GM23338 (cell line): Measurements from ENCODE around the gene LRBA. TPM values are rescaled to one million over a fixed set of nuclear protein-coding genes. Genes with fewer than 3 reads are reported as not detected.

ENCODE experiments used
- ATAC-seq: fragments of 200-7000 bp; cut with Tn5 transposase; 3 replicates; pipeline ENCODE4 v1.9.1; 2020
- DNase-seq: peaks from one replicate; pipeline ENCODE4 v3.0.0-alpha.2; 2015; ENCODE audit warnings: low spot score
- H2AFZ ChIP-seq: fragments of 200-600 bp; sonication (generic); 2 replicates; pipeline ENCODE4 v1.8.0; 2016; ENCODE audit warnings: antibody characterized with exemption, mild to moderate bottlenecking, moderate library complexity
- H3F3A ChIP-seq: fragments of 200-600 bp; sonication (generic); replicated peaks from 2 replicates; pipeline ENCODE4 v1.8.0; 2017; ENCODE audit warnings: antibody characterized with exemption, mixed run types, low read depth
- H3K27ac ChIP-seq: fragments of 200-600 bp; sonication (generic); 2 replicates; pipeline ENCODE4 v1.6.1; 2016; ENCODE audit warnings: low read depth
- H3K27me3 ChIP-seq: fragments of 200-600 bp; sonication (generic); 2 replicates; pipeline ENCODE4 v1.8.0; 2016; ENCODE audit warnings: mild to moderate bottlenecking, mixed run types, moderate library complexity; ENCODE audit not compliant: insufficient read depth
- H3K36me3 ChIP-seq: fragments of 200-600 bp; sonication (generic); 2 replicates; pipeline ENCODE4 v1.8.0; 2016; ENCODE audit warnings: mild to moderate bottlenecking; ENCODE audit not compliant: insufficient read depth
- H3K4me1 ChIP-seq: fragments of 200-600 bp; sonication (generic); 2 replicates; pipeline ENCODE4 v1.8.0; 2016; ENCODE audit warnings: mild to moderate bottlenecking, moderate library complexity; ENCODE audit not compliant: insufficient read depth
- H3K4me2 ChIP-seq: fragments of 200-600 bp; sonication (generic); 2 replicates; pipeline ENCODE4 v1.7.1; 2017; ENCODE audit warnings: mixed run types
- H3K4me3 ChIP-seq: fragments of 200-600 bp; sonication (generic); 2 replicates; pipeline ENCODE4 v1.6.1; 2016; ENCODE audit warnings: mixed run types
- H3K79me2 ChIP-seq: fragments of 200-600 bp; sonication (generic); replicated peaks from 2 replicates; pipeline ENCODE4 v1.8.0; 2017; ENCODE audit warnings: mild to moderate bottlenecking; ENCODE audit not compliant: insufficient read depth
- H3K9me2 ChIP-seq: fragments of 200-600 bp; sonication (generic); 2 replicates; pipeline ENCODE4 v1.8.0; 2017; ENCODE audit not compliant: insufficient read depth
- H4K20me1 ChIP-seq: fragments of 200-600 bp; sonication (generic); replicated peaks from 2 replicates; pipeline ENCODE4 v1.8.0; 2017; ENCODE audit warnings: mild to moderate bottlenecking; ENCODE audit not compliant: insufficient read depth
- H3K27ac Mint-ChIP-seq: 2 replicates; pipeline ENCODE4 v1.8.0; 2020; ENCODE audit warnings: inconsistent platforms, mild to moderate bottlenecking, moderate library complexity, mixed read lengths
- H3K27me3 Mint-ChIP-seq: 3 replicates; pipeline ENCODE4 v1.8.0; 2022; ENCODE audit warnings: low read depth, mild to moderate bottlenecking, moderate library complexity, mixed read lengths, inconsistent platforms; ENCODE audit not compliant: insufficient read depth, poor library complexity
- H3K36me3 Mint-ChIP-seq: 3 replicates; pipeline ENCODE4 v1.8.0; 2021; ENCODE audit warnings: low read depth, mild to moderate bottlenecking, inconsistent platforms, moderate library complexity, mixed read lengths
- H3K4me1 Mint-ChIP-seq: 3 replicates; pipeline ENCODE4 v1.8.0; 2020; ENCODE audit warnings: mild to moderate bottlenecking, inconsistent platforms, mixed read lengths
- H3K4me3 Mint-ChIP-seq: 3 replicates; pipeline ENCODE4 v1.8.0; 2021; ENCODE audit warnings: moderate library complexity, mild to moderate bottlenecking, inconsistent platforms, mixed read lengths
- H3K9me3 Mint-ChIP-seq: 3 replicates; pipeline ENCODE4 v1.8.0; 2020; ENCODE audit warnings: moderate library complexity, mild to moderate bottlenecking, inconsistent platforms, mixed read lengths
- ETS1 ChIP-seq: IDR thresholded peaks from 2 replicates; pipeline ENCODE4 v1.6.1; 2016; ENCODE audit warnings: antibody characterized with exemption
- EZH2 ChIP-seq: fragments of 200-600 bp; sonication (generic); IDR thresholded peaks from one replicate; pipeline ENCODE4 v1.8.0; 2017; ENCODE audit warnings: antibody characterized with exemption, mild to moderate bottlenecking, low read depth; ENCODE audit not compliant: unreplicated experiment
- EZH2phosphoT487 ChIP-seq: fragments of 200-600 bp; sonication (generic); IDR thresholded peaks from one replicate; pipeline ENCODE4 v1.8.1; 2018; ENCODE audit warnings: antibody characterized with exemption; ENCODE audit not compliant: unreplicated experiment
- JUNB ChIP-seq: IDR thresholded peaks from one replicate; pipeline ENCODE4 v1.6.1; 2016; ENCODE audit warnings: antibody characterized with exemption; ENCODE audit not compliant: unreplicated experiment
- POLR2AphosphoS5 ChIP-seq: IDR thresholded peaks from 2 replicates; pipeline ENCODE4 v1.6.1; 2016; ENCODE audit warnings: antibody characterized with exemption, low read depth
- polyA plus RNA-seq: library from polyadenylated mRNA; unstranded; fragments of >200 nt; fragmentation: Nextera tagmentation; extraction: Ambion mirVana; gene quantifications from 2 replicates; pipeline ENCODE4 v1.2.1, GENCODE V29; 2016
- total RNA-seq: library from RNA; depleted of rRNA; stranded (reverse); fragments of >200 nt; shearing (Covaris generic); gene quantifications from 2 replicates; pipeline ENCODE4 v1.2.3, GENCODE V29; 2014
- TF ChIP-seq, protein P1 (sequence below): fragments of 250-450 bp; sonication (Bioruptor Pico); IDR thresholded peaks from 2 replicates; pipeline ENCODE4 v1.5.0; 2020; ENCODE audit warnings: mild to moderate bottlenecking, moderate library complexity

The LRBA gene
- total and polyA plus RNA-seq, 2 experiments from 2014 or later: 23.3 to 126 TPM

- TF ChIP-seq, protein P1, sequence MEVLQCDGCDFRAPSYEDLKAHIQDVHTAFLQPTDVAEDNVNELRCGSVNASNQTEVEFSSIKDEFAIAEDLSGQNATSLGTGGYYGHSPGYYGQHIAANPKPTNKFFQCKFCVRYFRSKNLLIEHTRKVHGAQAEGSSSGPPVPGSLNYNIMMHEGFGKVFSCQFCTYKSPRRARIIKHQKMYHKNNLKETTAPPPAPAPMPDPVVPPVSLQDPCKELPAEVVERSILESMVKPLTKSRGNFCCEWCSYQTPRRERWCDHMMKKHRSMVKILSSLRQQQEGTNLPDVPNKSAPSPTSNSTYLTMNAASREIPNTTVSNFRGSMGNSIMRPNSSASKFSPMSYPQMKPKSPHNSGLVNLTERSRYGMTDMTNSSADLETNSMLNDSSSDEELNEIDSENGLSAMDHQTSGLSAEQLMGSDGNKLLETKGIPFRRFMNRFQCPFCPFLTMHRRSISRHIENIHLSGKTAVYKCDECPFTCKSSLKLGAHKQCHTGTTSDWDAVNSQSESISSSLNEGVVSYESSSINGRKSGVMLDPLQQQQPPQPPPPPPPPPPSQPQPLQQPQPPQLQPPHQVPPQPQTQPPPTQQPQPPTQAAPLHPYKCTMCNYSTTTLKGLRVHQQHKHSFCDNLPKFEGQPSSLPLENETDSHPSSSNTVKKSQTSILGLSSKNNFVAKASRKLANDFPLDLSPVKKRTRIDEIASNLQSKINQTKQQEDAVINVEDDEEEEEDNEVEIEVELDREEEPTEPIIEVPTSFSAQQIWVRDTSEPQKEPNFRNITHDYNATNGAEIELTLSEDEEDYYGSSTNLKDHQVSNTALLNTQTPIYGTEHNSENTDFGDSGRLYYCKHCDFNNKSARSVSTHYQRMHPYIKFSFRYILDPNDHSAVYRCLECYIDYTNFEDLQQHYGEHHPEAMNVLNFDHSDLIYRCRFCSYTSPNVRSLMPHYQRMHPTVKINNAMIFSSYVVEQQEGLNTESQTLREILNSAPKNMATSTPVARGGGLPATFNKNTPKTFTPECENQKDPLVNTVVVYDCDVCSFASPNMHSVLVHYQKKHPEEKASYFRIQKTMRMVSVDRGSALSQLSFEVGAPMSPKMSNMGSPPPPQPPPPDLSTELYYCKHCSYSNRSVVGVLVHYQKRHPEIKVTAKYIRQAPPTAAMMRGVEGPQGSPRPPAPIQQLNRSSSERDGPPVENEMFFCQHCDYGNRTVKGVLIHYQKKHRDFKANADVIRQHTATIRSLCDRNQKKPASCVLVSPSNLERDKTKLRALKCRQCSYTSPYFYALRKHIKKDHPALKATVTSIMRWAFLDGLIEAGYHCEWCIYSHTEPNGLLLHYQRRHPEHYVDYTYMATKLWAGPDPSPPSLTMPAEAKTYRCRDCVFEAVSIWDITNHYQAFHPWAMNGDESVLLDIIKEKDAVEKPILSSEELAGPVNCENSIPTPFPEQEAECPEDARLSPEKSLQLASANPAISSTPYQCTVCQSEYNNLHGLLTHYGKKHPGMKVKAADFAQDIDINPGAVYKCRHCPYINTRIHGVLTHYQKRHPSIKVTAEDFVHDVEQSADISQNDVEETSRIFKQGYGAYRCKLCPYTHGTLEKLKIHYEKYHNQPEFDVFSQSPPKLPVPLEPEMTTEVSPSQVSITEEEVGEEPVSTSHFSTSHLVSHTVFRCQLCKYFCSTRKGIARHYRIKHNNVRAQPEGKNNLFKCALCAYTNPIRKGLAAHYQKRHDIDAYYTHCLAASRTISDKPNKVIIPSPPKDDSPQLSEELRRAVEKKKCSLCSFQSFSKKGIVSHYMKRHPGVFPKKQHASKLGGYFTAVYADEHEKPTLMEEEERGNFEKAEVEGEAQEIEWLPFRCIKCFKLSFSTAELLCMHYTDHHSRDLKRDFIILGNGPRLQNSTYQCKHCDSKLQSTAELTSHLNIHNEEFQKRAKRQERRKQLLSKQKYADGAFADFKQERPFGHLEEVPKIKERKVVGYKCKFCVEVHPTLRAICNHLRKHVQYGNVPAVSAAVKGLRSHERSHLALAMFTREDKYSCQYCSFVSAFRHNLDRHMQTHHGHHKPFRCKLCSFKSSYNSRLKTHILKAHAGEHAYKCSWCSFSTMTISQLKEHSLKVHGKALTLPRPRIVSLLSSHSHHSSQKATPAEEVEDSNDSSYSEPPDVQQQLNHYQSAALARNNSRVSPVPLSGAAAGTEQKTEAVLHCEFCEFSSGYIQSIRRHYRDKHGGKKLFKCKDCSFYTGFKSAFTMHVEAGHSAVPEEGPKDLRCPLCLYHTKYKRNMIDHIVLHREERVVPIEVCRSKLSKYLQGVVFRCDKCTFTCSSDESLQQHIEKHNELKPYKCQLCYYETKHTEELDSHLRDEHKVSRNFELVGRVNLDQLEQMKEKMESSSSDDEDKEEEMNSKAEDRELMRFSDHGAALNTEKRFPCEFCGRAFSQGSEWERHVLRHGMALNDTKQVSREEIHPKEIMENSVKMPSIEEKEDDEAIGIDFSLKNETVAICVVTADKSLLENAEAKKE (CRISPR knock-in tag): no peak
- TF ChIP-seq JUNB (no peak), POLR2AphosphoS5 (no peak), ETS1 (no peak)
These were observed 692.4 kb downstream of the LRBA start (continued) for GRCh38 chr4:150322646-150323045.

DNA sequence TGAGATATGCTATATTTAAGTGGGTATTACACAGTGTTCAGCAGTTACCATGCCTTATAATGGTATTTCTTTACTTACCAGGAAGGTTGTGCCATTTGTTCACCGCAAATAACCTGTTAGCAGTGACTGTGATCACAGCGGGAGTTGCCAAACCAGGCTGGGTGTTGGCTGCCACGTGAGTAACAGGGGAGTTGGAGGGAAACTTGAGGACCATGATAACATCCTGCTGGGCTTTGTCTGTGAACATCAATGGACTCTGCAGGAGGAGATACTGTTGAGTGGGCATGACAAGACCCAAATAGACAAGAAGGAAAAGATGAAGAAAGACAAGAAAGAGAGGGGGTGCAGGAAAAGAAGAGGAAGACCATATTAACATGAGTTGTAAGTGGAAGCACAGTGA is 694.0 kb downstream of the LRBA start:
- ATAC-seq (no peak; the same call in 2 of the 3 replicates), DNase-seq (peak; percentile 21)
- Histone ChIP-seq H3F3A (no peaks in the 10 kb centered on the region), H4K20me1 (no peaks in the 10 kb centered on the region), H3K4me1 (peaks cover 8% of the 10 kb centered on the region; the same call in 1 of the 2 replicates), H3K27me3 (no peaks in the 10 kb centered on the region), H3K79me2 (no peaks in the 10 kb centered on the region), H2AFZ (no peak overlapping the region), H3K36me3 (no peaks in the 10 kb centered on the region), H3K27ac (no peak overlapping the region), H3K4me2 (no peak overlapping the region), H3K9me2 (no peaks in the 10 kb centered on the region), H3K4me3 (no peak overlapping the region)
- Mint-ChIP-seq H3K27ac (no peak overlapping the region), H3K27me3 (peaks cover 4% of the 10 kb centered on the region), H3K9me3 (no peaks in the 10 kb centered on the region), H3K4me1 (peaks cover 34% of the 10 kb centered on the region), H3K4me3 (no peak overlapping the region), H3K36me3 (peaks cover 6% of the 10 kb centered on the region; the same call in 1 of the 3 replicates)
- no peak for TF ChIP-seq EZH2phosphoT487
- TF ChIP-seq, protein P1 (CRISPR knock-in tag): no peak
- TF ChIP-seq EZH2: no peak
- no peak for TF ChIP-seq ETS1
